Neuronal stem cell (in vitro differentiated cells): Measurements from ENCODE around the gene MMP19.
A peak's percentile ranks its signal among the peaks of the same experiment; 100 is the strongest.

ENCODE experiments used
- DNase-seq: peaks from one replicate; pipeline ENCODE4 v3.0.0-alpha.2; 2013; ENCODE audit warnings: low spot score
- H2AFZ ChIP-seq: one replicate; pipeline ENCODE4 v1.6.1; 2013; ENCODE audit warnings: mild to moderate bottlenecking, low read length, inconsistent platforms
- H2AK5ac ChIP-seq: 2 replicates; pipeline ENCODE4 v1.6.1; 2013; ENCODE audit warnings: low read depth, mild to moderate bottlenecking, inconsistent platforms, low read length, moderate library complexity, mixed read lengths
- H2BK120ac ChIP-seq: 2 replicates; pipeline ENCODE4 v1.6.1; 2013; ENCODE audit warnings: low read depth, mild to moderate bottlenecking, inconsistent platforms, low read length, moderate library complexity, mixed read lengths
- H2BK12ac ChIP-seq: one replicate; pipeline ENCODE4 v1.6.1; 2013; ENCODE audit warnings: low read length, inconsistent platforms
- H2BK15ac ChIP-seq: 2 replicates; pipeline ENCODE4 v1.6.1; 2013; ENCODE audit warnings: mild to moderate bottlenecking, low read length, inconsistent platforms, mixed read lengths
- H2BK5ac ChIP-seq: one replicate; pipeline ENCODE4 v1.6.1; 2013; ENCODE audit warnings: inconsistent platforms, mild to moderate bottlenecking, low read length, moderate library complexity
- H3K14ac ChIP-seq: one replicate; pipeline ENCODE4 v1.6.1; 2013; ENCODE audit warnings: low read length, inconsistent platforms
- H3K18ac ChIP-seq: 2 replicates; pipeline ENCODE4 v1.6.1; 2013; ENCODE audit warnings: low read length, inconsistent platforms
- H3K23ac ChIP-seq: 2 replicates; pipeline ENCODE4 v1.6.1; 2013; ENCODE audit warnings: low read depth, mild to moderate bottlenecking, mixed read lengths, low read length, inconsistent platforms; ENCODE audit not compliant: poor library complexity
- H3K27ac ChIP-seq: replicated peaks from 3 replicates; pipeline ENCODE4 v1.5.1; 2013; ENCODE audit warnings: low read length, inconsistent platforms
- H3K27me3 ChIP-seq, 3 experiments: 2 replicates each; pipeline ENCODE4 v1.6.1; 2013; ENCODE audit warnings: low read length in 3 of 3, mild to moderate bottlenecking in 2 of 3, inconsistent platforms in 1 of 3, low read depth in 1 of 3, mixed read lengths in 1 of 3, moderate library complexity in 1 of 3; ENCODE audit not compliant: control insufficient read depth in 3 of 3, insufficient read depth in 3 of 3
- H3K36me3 ChIP-seq, 2 donors: replicated peaks in 1 of 2; 2 replicates each; pipeline ENCODE4 v1.6.1; 2013; ENCODE audit warnings: low read length in 2 of 2; ENCODE audit not compliant: control insufficient read depth in 2 of 2, insufficient read depth in 2 of 2
- H3K4ac ChIP-seq: 2 replicates; pipeline ENCODE4 v1.6.1; 2013; ENCODE audit warnings: inconsistent platforms, mild to moderate bottlenecking, low read length, moderate library complexity
- H3K4me1 ChIP-seq, 2 donors: 1 replicate in 1 of 2; 2 replicates in 1 of 2; pipeline ENCODE4 v1.6.1; 2013; ENCODE audit warnings: low read length in 2 of 2, low read depth in 1 of 2; ENCODE audit not compliant: control insufficient read depth in 2 of 2, insufficient read depth in 1 of 2
- H3K4me2 ChIP-seq: one replicate; pipeline ENCODE4 v1.6.1; 2013; ENCODE audit warnings: mild to moderate bottlenecking, low read length, inconsistent platforms; ENCODE audit not compliant: insufficient read depth, poor library complexity, severe bottlenecking
- H3K4me3 ChIP-seq, 2 donors: 2 replicates each; pipeline ENCODE4 v1.5.1; 2013; ENCODE audit warnings: low read length in 2 of 2, mild to moderate bottlenecking in 2 of 2, inconsistent platforms in 1 of 2, moderate library complexity in 1 of 2
- H3K79me1 ChIP-seq: one replicate; pipeline ENCODE4 v1.6.1; 2013; ENCODE audit warnings: low read depth, mild to moderate bottlenecking, inconsistent platforms, low read length, moderate library complexity
- H3K9ac ChIP-seq: one replicate; pipeline ENCODE4 v1.6.1; 2013; ENCODE audit warnings: mild to moderate bottlenecking, low read depth, low read length, inconsistent platforms; ENCODE audit not compliant: poor library complexity
- H3K9me3 ChIP-seq, 2 donors: replicated peaks in 1 of 2; 2 replicates each; pipeline versions ENCODE3 to v1.6.1; 2013; ENCODE audit warnings: low read length in 2 of 2, mild to moderate bottlenecking in 2 of 2, inconsistent platforms in 1 of 2, low read depth in 1 of 2, mixed read lengths in 1 of 2, moderate library complexity in 1 of 2; ENCODE audit not compliant: control insufficient read depth in 2 of 2, insufficient read depth in 1 of 2
- H4K8ac ChIP-seq: one replicate; pipeline ENCODE4 v1.6.1; 2013; ENCODE audit warnings: low read depth, mild to moderate bottlenecking, inconsistent platforms, low read length, moderate library complexity
- H4K91ac ChIP-seq: one replicate; pipeline ENCODE4 v1.6.1; 2013; ENCODE audit warnings: low read length, low read depth, mild to moderate bottlenecking, inconsistent platforms; ENCODE audit not compliant: poor library complexity
- WGBS, 2 donors: extraction: QIAGEN DNeasy Blood & Tissue Kit; methylation state at CpG; one replicate each; pipeline ENCODE4 v1.1.7; 2013; ENCODE audit warnings: missing lambda C conversion rate in 2 of 2, mixed read lengths in 1 of 2; ENCODE audit not compliant: insufficient read length in 2 of 2, insufficient replicate concordance in 1 of 2; ENCODE audit errors: extremely low coverage in 2 of 2; 5-methylcytosine and 5-hydroxymethylcytosine counted together

MMP19 gene

DNA sequence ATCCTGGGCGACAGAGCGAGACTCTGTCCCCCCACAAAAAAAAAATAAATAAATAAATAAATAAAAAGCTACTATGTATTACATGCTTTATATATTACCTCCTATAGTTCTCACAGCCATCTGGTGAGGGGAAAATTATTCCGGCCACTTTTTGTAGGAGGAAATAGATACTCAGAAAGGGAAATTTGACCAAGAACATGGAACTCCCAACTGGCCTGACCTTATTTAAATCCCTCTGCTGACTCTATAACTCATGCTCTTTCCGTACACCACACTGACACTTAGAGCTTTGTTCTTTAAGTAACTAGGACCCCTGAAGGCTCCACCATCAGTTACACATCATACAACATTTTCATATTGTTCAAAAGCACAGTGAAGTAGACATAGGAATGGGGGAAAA, 2.2 kb upstream of the MMP19 start:
- H4K91ac ChIP-seq, result no peak overlapping the region
- H2BK5ac ChIP-seq, result no peak overlapping the region
- H3K36me3 ChIP-seq, result no peaks in the 10 kb centered on the region
- H3K79me1 ChIP-seq, result no peaks in the 10 kb centered on the region
- H3K23ac ChIP-seq, result no peak overlapping the region
- H3K9ac ChIP-seq, result no peak overlapping the region
- no CpG with 5 or more reads among the region's 4 CpGs for WGBS, 2 donors
- H3K4ac ChIP-seq, result no peak overlapping the region
- H2BK15ac ChIP-seq, result no peak overlapping the region
- H2BK12ac ChIP-seq, result no peak overlapping the region
- peaks cover 12 to 15% of the 10 kb centered on the region in 2 donors for H3K4me1 ChIP-seq
- H3K27me3 ChIP-seq, result peaks cover 0 to 11% (median 0%) of the 10 kb centered on the region in 3 experiments
- peaks cover 0 to 5% of the 10 kb centered on the region in 2 donors for H3K9me3 ChIP-seq
- H2AFZ ChIP-seq, result no peak overlapping the region
- DNase-seq, result no peak
- H4K8ac ChIP-seq, result no peak overlapping the region
- H3K18ac ChIP-seq, result no peak overlapping the region
- no peak overlapping the region for H2AK5ac ChIP-seq
- H3K14ac ChIP-seq, result no peak overlapping the region
- no peak overlapping the region for H3K4me2 ChIP-seq
- peak overlapping the region; percentile 82 for H2BK120ac ChIP-seq
- no peak overlapping the region for H3K4me3 ChIP-seq
- no peak overlapping the region for H3K27ac ChIP-seq

DNA sequence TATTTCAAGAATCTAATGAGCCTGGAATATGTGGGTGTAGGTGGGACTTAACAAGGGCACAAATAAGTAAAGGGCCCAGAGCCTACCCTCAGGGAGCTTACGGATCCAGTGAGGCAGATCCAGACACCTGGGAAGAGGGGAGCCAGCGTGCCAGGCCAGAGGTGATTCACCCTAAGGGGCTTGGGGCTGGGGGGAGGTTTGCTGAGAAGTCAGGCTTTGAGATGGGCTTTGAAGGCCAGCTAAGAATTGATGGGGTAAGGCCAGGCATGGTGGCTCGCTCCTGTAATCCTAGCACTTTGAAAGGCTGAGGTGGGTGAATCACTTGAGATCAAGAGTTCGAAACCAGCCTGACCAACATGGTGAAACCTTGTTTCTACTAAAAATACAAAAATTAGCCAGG, 695 bp upstream of the MMP19 start:
- H3K14ac ChIP-seq, result no peak overlapping the region
- no peak overlapping the region for H3K4me2 ChIP-seq
- no peak overlapping the region for H2BK5ac ChIP-seq
- H3K79me1 ChIP-seq, result no peaks in the 10 kb centered on the region
- H3K9ac ChIP-seq, result no peak overlapping the region
- H3K23ac ChIP-seq, result no peak overlapping the region
- no peak overlapping the region for H2BK12ac ChIP-seq
- no peak overlapping the region for H3K4ac ChIP-seq
- no peak overlapping the region for H2AFZ ChIP-seq
- H3K27ac ChIP-seq, result no peak overlapping the region
- peaks cover 13% of the 10 kb centered on the region in 2 donors for H3K4me1 ChIP-seq
- no peak overlapping the region for H4K8ac ChIP-seq
- H3K4me3 ChIP-seq, result no peak overlapping the region
- no peak for DNase-seq
- no peaks in the 10 kb centered on the region for H3K36me3 ChIP-seq
- no peak overlapping the region for H3K18ac ChIP-seq
- no peak overlapping the region for H2BK15ac ChIP-seq
- no CpG with 5 or more reads among the region's 4 CpGs for WGBS, 2 donors
- no peak overlapping the region for H2AK5ac ChIP-seq
- peaks cover 0 to 11% (median 0%) of the 10 kb centered on the region in 3 experiments for H3K27me3 ChIP-seq
- peaks cover 0 to 5% of the 10 kb centered on the region in 2 donors for H3K9me3 ChIP-seq
- no peak overlapping the region for H4K91ac ChIP-seq
- H2BK120ac ChIP-seq, result no peak overlapping the region

- Histone ChIP-seq H3K18ac (no peak overlapping the region), H2AFZ (no peak overlapping the region), H3K4me1 (peaks cover 6 to 9% of the 10 kb centered on the region in 2 donors), H3K36me3 (no peaks in the 10 kb centered on the region), H3K4me2 (no peak overlapping the region), H3K27me3 (peaks cover 0 to 11% (median 0%) of the 10 kb centered on the region in 3 experiments), H2AK5ac (peak overlapping the region; percentile 61), H3K23ac (no peak overlapping the region), H3K27ac (no peak overlapping the region), H3K9ac (no peak overlapping the region), H2BK12ac (no peak overlapping the region), H4K91ac (no peak overlapping the region), H2BK5ac (peak overlapping the region; percentile 20), H4K8ac (no peak overlapping the region), H3K4ac (no peak overlapping the region), H2BK120ac (no peak overlapping the region), H3K79me1 (no peaks in the 10 kb centered on the region), H2BK15ac (peak overlapping the region; percentile 57), H3K4me3 (no peak overlapping the region), H3K14ac (peak overlapping the region; percentile 43), H3K9me3 (peaks cover 0 to 5% of the 10 kb centered on the region in 2 donors)
- WGBS, 2 donors, result no CpG with 5 or more reads among the region's 11 CpGs
- no peak for DNase-seq
Measured at GRCh38 chr12:55840581-55841351, 2.0 kb downstream of the MMP19 start.

- no peak overlapping the region for H2BK120ac ChIP-seq
- no peak overlapping the region for H2BK5ac ChIP-seq
- H4K91ac ChIP-seq, result no peak overlapping the region
- H3K23ac ChIP-seq, result no peak overlapping the region
- peaks cover 0 to 11% (median 0%) of the 10 kb centered on the region in 3 experiments for H3K27me3 ChIP-seq
- H3K4ac ChIP-seq, result no peak overlapping the region
- peak overlapping the region; percentile 75 for H3K18ac ChIP-seq
- no CpG with 5 or more reads among the region's 11 CpGs for WGBS, 2 donors
- H3K4me1 ChIP-seq, result peaks cover 6% of the 10 kb centered on the region in 2 donors
- no peak overlapping the region for H2AFZ ChIP-seq
- H3K9ac ChIP-seq, result peak overlapping the region; percentile 44
- H2BK12ac ChIP-seq, result no peak overlapping the region
- H3K36me3 ChIP-seq, result no peaks in the 10 kb centered on the region
- no peak for DNase-seq
- H3K4me3 ChIP-seq, result no peak overlapping the region
- no peak overlapping the region for H2BK15ac ChIP-seq
- H2AK5ac ChIP-seq, result no peak overlapping the region
- H4K8ac ChIP-seq, result no peak overlapping the region
- no peak overlapping the region for H3K14ac ChIP-seq
- H3K79me1 ChIP-seq, result no peaks in the 10 kb centered on the region
- H3K27ac ChIP-seq, result no peak overlapping the region
- no peak overlapping the region for H3K4me2 ChIP-seq
- peaks cover 0 to 5% of the 10 kb centered on the region in 2 donors for H3K9me3 ChIP-seq
Measured at GRCh38 chr12:55839345-55840140, 3.2 kb downstream of the MMP19 start.
